NOMO-1 treated with DMSO at 0.1 percent for 48 hours (cell line): ENCODE data around the gene GUCY2F.

Experiments used
- DNase-seq: peaks from one replicate; lab custom pipeline; 2025; ENCODE audit not compliant: unreplicated experiment; lab: John Stamatoyannopoulos, UW

Gene GUCY2F

DNA sequence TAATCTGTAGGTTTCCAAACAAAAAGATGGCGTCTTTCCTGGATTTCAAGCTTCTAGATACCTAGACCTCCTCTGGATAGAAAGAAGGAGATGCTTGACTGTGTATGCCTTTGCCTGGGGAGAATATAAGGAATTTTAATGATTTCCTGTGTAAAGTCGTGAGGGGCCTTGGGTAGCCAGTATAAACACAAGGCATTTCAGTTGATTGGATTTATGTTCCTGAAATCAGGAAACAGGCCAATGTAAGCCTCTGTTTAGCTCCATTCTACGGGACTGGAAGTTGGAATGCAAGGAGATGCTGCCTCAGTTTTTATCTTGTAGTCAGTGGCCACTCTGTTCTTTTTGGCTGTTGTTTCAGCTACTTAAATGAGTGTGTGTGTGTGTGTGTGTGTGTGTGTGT is 137.2 kb downstream of the GUCY2F start:
- DNase-seq = no peak

DNA sequence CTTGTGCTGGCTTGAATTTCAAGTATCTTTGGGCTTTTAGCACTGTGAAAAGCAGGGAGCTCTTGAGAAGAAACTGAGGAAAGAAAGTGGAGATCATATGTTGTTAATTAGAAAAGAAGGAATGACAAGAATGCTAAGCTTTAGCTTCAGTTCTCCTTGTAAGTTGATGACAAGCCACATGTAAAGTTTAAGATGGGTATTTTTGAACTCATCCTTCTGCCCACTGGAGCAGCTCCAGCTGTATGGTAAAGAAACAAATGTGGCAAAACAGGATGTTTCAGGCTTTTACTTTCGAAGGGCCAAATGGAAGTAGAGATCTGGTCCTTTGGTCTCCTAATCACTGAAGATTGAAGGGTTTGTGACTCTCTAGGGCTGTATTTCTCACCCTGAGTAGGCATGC is 137.8 kb downstream of the GUCY2F start:
- no peak for DNase-seq

DNA sequence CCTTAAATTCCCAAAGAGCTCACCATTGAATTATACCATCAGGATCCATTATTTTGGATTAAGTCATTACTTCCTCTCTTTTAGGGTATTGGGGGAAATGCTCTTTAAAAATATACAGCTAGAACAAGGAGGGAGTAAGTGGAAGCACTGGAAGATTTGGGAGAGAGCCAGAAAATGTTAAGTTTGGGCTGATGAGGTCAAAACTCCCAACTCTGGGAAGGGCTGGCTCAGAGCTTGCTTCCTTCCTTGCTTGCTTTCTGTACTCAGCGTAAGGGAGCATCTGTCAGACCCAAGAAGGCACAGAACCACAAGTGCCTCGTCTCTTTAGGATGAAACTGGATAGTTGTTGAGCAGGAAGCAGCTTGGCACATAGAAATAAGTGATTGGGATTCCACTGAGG is 138.2 kb downstream of the GUCY2F start:
- DNase-seq = no peak

DNA sequence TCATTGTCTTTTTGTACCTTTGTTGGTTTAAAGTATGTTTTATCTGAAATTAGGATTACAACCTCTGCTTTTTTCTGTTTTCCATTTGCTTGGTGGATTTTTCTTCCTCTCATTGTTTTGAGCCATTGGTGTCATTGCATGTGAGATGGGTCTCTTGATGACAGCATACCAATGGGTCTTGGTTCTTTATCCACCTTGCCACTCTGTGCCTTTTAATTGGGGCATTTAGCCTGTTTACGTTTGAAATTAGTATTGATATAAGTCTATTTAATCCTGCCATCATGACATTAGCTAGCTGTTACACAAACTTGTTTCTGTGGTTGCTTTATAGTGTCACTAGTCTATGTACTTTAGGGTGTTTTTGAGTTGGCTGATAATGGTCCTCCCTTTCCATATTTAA is 145.7 kb downstream of the GUCY2F start:
- no peak for DNase-seq

DNA sequence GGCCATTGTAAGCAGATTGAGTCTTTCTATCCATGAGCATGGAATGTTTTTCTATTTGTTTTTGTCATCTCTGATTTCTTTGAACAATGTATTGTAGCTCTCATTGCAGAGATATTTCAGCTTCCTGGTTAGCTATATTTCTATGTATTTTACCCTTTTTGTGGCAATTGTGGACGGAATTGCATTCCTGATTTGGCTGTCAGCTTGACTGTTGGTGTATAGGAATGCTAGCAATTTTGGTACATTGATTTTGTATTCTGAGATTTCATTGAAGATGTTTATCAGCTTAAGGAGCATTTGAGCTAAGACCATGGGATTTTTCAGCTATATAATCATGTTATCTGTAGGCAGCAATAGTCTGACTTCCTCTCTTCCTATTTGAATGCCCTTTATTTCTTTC is 154.6 kb downstream of the GUCY2F start:
- no peak for DNase-seq
